Limb (tissue), 2 donors: ENCODE data around the gene WWC2.
"Not testable (repeated sequence)": the region's sequence is repeated elsewhere in the genome, so short reads cannot be mapped to it uniquely, and the experiment has no call there.

Source experiments
- DNase-seq, 2 donors: peaks; one replicate each; pipeline ENCODE4 v3.0.0-alpha.2; 2016; ENCODE audit errors: extremely low spot score in 2 of 2

Gene WWC2

GRCh38 chr4:183141997-183142396, 42.9 kb downstream of the WWC2 start:
- no peak for DNase-seq

- DNase-seq = peak in 1 of 2 donors; percentile 71
Observed at GRCh38 chr4:183142571-183143550, 43.8 kb downstream of the WWC2 start.

GRCh38 chr4:183144787-183145186, 45.7 kb downstream of the WWC2 start:
- DNase-seq = no peak

- no peak for DNase-seq
Observed at GRCh38 chr4:183145773-183146172, 46.7 kb downstream of the WWC2 start.

GRCh38 chr4:183146478-183146877, 47.4 kb downstream of the WWC2 start:
- DNase-seq = no peak

GRCh38 chr4:183147196-183147595, 48.1 kb downstream of the WWC2 start:
- no peak for DNase-seq

GRCh38 chr4:183147983-183148382, 48.9 kb downstream of the WWC2 start:
- no peak for DNase-seq

GRCh38 chr4:183149616-183150539, 50.8 kb downstream of the WWC2 start:
- no peak for DNase-seq

- DNase-seq = not testable (repeated sequence)
Observed at GRCh38 chr4:183150664-183151063, 51.6 kb downstream of the WWC2 start.

GRCh38 chr4:183152232-183152631, 53.2 kb downstream of the WWC2 start:
- not testable (repeated sequence) for DNase-seq

- DNase-seq = no peak
Observed at GRCh38 chr4:183153190-183153916, 54.3 kb downstream of the WWC2 start.

GRCh38 chr4:183154701-183155391, 55.8 kb downstream of the WWC2 start:
- DNase-seq = no peak

GRCh38 chr4:183155450-183156184, 56.6 kb downstream of the WWC2 start:
- DNase-seq = no peak

GRCh38 chr4:183157215-183157614, 58.2 kb downstream of the WWC2 start:
- DNase-seq = no peak

- no peak for DNase-seq
Observed at GRCh38 chr4:183158062-183158461, 59.0 kb downstream of the WWC2 start.

- no peak for DNase-seq
Observed at GRCh38 chr4:183161630-183162029, 62.6 kb downstream of the WWC2 start.

- no peak for DNase-seq
Observed at GRCh38 chr4:183163135-183163534, 64.1 kb downstream of the WWC2 start.

- no peak for DNase-seq
Observed at GRCh38 chr4:183164963-183165362, 65.9 kb downstream of the WWC2 start.

- DNase-seq = no peak
Observed at GRCh38 chr4:183165376-183165775, 66.3 kb downstream of the WWC2 start.

GRCh38 chr4:183170894-183171293, 71.8 kb downstream of the WWC2 start:
- no peak for DNase-seq
